GM19193 (cell line): ENCODE measurements around the gene PTGS1.

ENCODE experiments used
- POLR2A ChIP-seq: IDR thresholded peaks from 4 replicates; pipeline ENCODE4 v1.6.1; 2011; ENCODE audit not compliant: insufficient read depth, insufficient read length; ENCODE audit errors: extremely low read depth

The PTGS1 gene

DNA sequence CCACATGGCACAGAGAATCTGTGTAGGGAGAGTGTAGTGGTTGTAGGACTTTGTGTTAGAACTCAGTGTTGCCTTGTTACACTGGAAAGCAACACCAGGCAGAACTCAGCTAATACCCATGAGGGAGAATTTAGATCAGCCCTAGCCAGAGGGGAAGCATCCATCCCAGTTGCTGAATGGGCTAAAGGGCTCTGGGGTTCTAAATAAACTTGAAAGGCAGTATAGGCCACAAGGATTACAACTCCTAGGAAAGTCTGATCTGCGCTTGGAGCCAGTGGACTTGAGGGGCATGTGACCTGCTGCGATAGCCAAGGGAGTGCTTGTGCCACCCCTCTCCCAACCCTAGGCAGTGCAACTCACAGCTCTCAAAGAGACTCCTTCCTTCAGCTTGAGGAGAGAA lies 26.9 kb downstream of the PTGS1 start:
- TF ChIP-seq POLR2A: no peak

DNA sequence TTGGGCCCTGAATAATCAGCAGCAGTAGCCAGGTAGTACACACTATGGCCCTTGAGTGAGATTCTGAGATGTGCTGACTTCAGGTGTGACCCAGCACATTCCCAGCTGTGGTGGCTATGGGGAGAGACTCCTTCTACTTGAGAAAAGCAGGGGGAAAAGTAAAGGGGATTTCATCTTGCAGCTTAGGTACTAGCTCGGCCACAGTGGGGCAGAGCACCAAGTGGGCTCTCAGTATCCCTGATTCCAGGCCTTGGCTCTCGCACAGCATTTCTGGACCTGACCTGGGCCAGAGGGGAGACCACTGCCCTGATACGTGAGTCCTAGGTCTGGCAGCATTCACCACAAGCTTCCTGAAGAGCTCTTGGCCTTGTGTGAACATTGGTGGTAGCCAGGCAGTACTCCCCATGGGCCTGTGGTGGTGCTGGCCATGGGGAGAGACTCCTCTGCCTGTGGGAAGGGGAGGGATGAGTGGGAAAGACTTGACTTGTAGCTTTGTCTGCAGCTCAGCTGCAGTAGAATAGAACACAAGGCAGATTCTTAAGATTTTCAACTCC lies 27.6 kb downstream of the PTGS1 start:
- TF ChIP-seq POLR2A: no peak

DNA sequence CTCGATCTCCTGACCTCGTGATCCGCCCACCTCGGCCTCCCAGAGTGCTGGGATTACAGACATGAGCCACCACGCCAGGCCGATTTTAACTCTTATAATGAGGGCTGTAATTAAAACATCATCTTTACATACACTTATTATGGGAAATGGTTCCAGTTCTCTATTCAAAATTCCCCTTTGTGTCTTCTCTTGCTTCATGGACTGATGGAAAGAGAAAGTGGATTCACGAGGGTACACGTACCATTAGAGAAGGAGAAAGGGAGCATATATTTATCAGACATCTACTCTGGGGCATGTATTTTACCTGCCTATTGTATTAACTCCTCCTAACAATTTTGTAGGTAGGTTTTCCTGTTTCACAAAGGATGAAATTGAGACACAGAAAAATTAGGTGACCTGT lies 31.1 kb downstream of the PTGS1 start:
- TF ChIP-seq POLR2A: no peak

DNA sequence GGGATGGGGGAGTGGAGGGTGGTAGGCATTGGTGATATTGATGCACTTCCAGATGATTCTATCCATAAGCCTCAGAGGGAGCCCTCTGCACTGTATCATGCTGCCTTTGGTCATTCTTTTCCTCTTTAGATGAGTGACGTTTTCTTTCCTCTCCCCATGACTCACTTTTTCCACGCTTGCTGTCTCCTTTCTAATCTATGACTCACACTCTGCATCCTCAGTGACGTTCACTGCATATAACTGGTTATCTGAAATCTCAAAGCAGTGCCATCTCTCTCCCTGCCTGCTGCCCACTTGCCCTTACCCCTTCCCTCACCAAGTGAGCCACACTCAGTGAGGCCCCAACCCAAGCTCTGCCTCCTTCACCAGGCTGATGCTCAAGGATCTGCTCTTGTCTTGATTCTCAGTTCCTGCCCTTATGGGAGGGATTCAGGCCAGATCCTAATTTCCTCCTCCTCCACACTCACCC lies 31.6 kb downstream of the PTGS1 start:
- TF ChIP-seq POLR2A: no peak

DNA sequence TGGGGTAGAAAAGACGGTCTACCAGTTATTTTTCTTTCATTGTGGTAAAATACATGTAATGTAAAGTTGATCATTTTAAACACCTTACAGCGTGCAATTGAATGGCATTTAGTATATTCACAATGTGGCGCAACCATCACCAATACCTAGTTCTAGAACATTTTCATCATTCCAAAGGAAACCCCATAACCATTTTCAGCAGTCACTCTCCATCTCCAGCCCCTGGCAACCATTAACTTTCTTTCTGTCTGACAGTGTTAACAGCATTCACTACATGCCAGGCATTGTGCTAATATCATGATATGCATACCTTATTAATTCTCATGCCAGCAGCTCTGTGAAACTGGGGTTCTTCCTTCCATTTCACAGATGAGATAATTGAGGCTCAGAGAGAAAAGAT lies 32.0 kb downstream of the PTGS1 start:
- no peak for TF ChIP-seq POLR2A

DNA sequence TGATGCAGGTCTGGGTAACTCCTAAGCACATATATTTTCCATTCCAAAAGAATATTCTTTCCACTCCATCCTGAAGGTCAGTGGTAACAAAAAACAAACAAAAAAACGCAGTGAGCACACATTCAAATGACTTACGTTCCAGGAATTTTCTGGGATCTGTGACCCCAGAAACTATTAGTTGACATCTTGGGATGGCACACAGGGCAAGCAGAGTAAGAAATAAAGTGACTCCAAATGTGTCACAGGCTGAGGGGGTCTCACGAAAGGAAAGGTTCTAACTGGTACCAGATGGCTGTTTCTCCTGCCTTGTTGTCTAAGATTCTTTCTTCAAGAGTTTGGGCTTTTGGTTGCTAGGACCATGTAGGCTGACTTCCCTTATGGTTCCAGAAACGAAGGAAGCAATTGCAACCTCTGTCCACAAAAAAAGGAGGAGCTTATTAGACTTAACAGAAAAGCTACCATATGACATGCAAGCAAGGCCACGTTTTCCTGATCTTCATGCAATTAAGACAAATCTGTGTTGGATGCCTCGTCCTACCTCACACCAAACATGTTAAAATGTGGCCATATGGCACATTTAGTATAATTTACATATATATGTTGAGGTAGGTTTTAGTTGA lies 32.7 kb downstream of the PTGS1 start:
- TF ChIP-seq POLR2A: no peak

DNA sequence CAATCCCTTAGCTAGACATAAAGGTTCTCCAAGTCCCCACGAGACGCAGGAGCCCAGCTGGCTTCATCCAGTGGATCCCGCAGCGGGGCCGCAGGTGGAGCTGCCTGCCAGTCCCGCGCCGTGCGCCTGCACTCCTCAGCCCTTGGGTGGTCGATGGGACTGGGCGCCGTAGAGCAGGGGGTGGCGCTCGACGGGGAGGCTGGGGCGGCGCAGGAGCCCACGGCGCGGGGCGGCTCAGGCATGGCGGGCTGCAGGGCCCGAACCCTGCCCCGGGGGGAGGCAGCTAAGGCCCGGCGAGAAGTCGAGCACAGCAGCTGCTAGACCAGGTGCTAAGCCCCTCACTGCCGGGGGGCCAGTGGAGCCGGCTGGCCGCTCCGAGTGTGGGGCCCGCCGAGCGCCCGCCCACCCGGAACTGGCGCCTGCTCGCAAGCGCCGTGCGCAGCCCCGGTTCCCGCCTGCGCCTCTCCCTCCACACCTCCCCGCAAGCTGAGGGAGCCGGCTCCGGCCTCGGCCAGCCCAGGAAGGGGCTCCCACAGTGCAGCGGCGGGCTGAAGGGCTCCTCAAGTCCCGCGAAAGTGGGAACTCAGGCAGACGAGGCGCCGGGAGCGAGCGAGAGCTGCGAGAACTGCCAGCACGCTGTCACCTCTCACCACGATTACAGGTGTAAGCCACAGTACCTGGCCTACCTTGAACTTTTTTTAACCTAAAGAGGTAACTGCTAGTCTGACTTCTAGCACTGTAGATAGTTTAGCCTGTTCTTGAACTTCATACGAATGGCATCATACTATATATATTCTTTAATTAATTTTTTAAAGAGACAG lies 35.5 kb downstream of the PTGS1 start:
- no peak for TF ChIP-seq POLR2A

DNA sequence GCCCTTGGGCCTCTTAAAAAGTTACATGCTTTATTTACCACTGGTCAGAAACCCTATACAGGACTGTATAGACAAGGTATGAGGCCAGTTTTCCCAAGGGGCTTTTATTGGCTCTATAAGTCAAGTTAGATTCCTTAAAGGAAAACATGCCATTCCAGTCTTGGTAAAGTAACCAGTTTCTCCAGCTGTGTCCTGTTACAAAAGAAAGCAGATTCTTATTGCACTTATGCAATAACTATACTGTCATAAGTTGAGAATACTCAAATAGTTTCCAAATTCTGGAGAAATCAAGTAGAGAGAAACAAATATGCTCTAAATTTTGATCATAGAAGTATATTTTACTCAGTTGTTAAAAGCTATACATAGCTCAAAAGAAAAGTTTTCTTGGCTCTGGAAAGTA lies 47.2 kb downstream of the PTGS1 start:
- TF ChIP-seq POLR2A: no peak

DNA sequence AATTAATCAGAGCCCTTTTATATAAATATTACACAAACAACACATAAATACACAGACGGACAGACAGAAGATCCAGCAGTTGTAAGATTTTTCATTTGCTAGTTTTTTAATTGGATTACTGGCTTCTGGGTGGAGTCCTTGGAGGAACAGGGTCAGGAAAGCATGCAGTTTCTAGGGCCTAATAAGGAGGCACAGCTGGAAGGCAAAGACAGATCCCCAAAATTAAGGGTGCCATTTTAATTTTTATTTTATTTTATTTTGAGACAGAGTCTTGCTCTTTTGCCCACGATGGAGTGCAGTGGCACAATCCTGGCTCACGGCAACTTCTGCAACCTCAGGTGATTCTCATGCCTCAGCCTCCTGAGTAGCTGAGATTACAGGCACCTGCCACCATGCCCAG lies 49.5 kb downstream of the PTGS1 start:
- TF ChIP-seq POLR2A: no peak

DNA sequence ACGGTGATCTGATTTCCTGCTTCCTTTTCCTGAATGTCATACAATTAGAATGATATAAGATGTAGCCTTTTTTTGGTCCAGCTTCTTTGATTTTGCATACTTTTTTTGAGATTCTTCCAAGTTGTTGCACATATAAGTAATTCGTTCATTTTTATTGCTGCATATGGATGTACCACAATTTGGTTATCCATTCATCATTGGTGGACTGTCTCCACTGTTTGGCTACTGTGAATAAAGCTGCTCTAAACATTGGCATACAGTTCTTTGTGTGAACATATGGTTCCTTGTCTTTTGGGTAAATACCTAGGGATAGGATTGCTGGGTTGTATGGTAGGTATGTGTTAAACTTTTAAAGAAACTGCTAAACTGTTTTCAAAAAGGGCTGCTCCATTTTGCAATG lies 54.3 kb downstream of the PTGS1 start:
- no peak for TF ChIP-seq POLR2A

DNA sequence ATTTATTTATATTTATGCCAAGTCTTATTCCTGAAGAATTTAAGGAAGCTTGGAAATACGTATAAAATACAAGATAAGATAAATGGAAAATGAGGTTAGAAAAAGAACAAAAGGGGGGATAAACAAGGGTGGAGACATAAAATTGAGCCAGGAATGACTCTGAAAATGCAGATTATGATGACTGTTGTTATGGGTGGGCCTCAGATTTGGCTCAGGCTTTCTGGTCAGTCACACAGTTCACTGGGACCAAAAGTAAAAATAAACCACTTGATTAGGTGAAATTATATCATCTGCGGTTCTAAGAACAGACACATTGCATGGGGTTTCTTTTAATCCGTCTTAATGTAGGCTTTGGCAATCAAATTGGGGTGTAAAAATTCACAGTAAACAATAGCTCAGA lies 55.9 kb downstream of the PTGS1 start:
- TF ChIP-seq POLR2A: no peak

DNA sequence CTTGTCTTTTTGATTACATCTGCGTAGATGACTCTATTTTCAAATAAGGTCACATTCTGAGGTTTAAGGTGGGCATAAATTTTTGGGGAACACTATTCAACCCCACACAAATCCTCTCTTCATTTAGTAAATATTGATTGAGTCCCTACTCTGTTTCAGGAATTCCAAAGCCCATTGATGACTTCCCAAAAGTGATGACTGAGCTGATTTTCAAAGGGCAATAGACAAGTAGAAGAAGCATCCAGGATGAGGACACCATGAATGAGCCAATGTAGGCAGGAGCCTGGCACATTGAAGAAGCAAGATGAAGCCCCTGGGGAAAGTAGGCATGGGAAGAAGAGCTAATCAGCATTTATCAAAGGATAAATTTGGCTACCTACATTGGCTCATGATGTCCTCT lies 71.7 kb downstream of the PTGS1 start:
- TF ChIP-seq POLR2A: no peak

DNA sequence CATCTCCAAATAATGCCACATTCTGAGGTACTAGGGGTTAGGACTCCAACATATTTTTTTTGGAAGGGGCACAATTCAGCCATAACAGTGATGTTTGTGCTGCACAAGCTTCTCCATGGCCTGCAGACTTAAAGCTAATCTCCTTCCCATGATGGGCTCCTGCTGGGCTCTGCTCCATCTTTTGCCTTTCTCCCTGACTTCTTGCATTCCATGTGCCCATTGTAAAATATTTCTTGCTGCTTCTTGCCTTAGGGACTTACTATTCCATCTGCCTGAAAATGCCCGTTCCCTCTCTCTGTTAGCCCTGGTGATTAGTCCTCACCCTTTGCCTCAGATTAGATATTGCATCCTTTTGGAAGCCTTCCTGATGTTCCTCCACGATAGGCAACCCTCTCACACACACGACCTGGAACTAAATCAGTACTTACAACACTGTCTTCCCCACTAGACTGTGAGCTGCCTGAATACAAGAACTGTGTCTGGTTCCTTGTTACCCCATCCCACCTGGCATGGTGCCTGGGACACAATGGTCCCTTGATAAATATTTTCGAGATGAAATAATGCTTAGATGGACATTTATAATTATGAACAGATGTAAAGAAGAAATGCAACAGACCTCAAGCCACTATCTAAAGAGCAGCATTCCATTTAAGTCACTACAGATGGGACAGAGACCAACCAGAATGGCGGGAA lies 73.4 kb downstream of the PTGS1 start:
- TF ChIP-seq POLR2A: no peak
